HG03159 (cell line): ENCODE measurements around the gene HEG1.

Experiments
- ATAC-seq: cut with Tn5 transposase; IDR thresholded peaks from one replicate; pipeline ENCODE4 v1.9.1; 2021; ENCODE audit warnings: mild to moderate bottlenecking, moderate library complexity; ENCODE audit not compliant: unreplicated experiment

The HEG1 gene

GRCh38 chr3:125023833-125024555, 31.8 kb downstream of the HEG1 start:
- no peak for ATAC-seq

- ATAC-seq = no peak
Measured at GRCh38 chr3:125022206-125022605, 33.6 kb downstream of the HEG1 start.

GRCh38 chr3:125019271-125019670, 36.5 kb downstream of the HEG1 start:
- no peak for ATAC-seq

GRCh38 chr3:125017406-125017805, 38.4 kb downstream of the HEG1 start:
- no peak for ATAC-seq

GRCh38 chr3:125014570-125015179, 41.1 kb downstream of the HEG1 start:
- ATAC-seq = no peak

- no peak for ATAC-seq
Measured at GRCh38 chr3:125013095-125013494, 42.7 kb downstream of the HEG1 start.

GRCh38 chr3:125011941-125012340, 43.9 kb downstream of the HEG1 start:
- ATAC-seq = no peak

- ATAC-seq = no peak
Measured at GRCh38 chr3:125010393-125010792, 45.4 kb downstream of the HEG1 start.

- ATAC-seq = no peak
Measured at GRCh38 chr3:125008766-125009165, 47.0 kb downstream of the HEG1 start.

GRCh38 chr3:125006291-125006731, 49.5 kb downstream of the HEG1 start:
- no peak for ATAC-seq

- no peak for ATAC-seq
Measured at GRCh38 chr3:125005676-125006075, 50.1 kb downstream of the HEG1 start.

GRCh38 chr3:125005222-125005621, 50.6 kb downstream of the HEG1 start:
- ATAC-seq = no peak

- no peak for ATAC-seq
Measured at GRCh38 chr3:125003859-125004595, 51.8 kb downstream of the HEG1 start.

GRCh38 chr3:125003369-125003853, 52.4 kb downstream of the HEG1 start:
- no peak for ATAC-seq

GRCh38 chr3:125002414-125003368, 53.1 kb downstream of the HEG1 start:
- no peak for ATAC-seq

- ATAC-seq = no peak
Measured at GRCh38 chr3:125001557-125002413, 54.0 kb downstream of the HEG1 start.

GRCh38 chr3:125000661-125001060, 55.1 kb downstream of the HEG1 start:
- no peak for ATAC-seq

GRCh38 chr3:124999897-125000435, 55.8 kb downstream of the HEG1 start:
- ATAC-seq = no peak

- ATAC-seq = no peak
Measured at GRCh38 chr3:124999317-124999716, 56.5 kb downstream of the HEG1 start.
